ENCODE results near the gene ROR2. TPM values are rescaled to one million over a fixed set of nuclear protein-coding genes. Genes with fewer than 3 reads are reported as not detected.

Gene ROR2
- total and polyA plus RNA-seq, 2 of the 13 experiments (the other 11 are each of a cell fraction or from before 2014, with no cell fraction given): not detected

DNA sequence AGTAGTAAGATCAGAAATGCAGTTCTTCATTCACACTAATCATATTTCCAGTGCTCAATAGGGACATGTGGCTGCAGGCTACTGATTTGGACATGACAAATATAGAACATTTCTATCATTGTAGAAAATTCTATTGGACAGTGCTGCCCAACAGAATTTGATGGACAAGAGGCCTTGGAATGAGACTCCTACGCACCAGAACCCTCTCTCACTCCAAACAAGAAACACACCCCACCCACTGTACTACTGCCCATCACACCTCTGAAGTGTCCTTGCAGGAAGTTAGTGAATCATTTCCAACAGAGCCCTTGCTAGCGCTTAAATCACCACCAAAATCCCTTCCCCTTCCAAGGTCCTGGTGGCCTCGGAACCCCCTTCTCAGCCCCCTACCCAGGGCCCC lies 66.5 kb downstream of the ROR2 start (continued):
- TF ChIP-seq ZNF383 (CRISPR knock-in tag; IDR thresholded peaks at IDR 0.05; ENCODE audit: borderline replicate concordance) (no peak), TEAD2 (CRISPR knock-in tag; IDR thresholded peaks at IDR 0.05) (no peak)
- TF ChIP-seq, protein P1, sequence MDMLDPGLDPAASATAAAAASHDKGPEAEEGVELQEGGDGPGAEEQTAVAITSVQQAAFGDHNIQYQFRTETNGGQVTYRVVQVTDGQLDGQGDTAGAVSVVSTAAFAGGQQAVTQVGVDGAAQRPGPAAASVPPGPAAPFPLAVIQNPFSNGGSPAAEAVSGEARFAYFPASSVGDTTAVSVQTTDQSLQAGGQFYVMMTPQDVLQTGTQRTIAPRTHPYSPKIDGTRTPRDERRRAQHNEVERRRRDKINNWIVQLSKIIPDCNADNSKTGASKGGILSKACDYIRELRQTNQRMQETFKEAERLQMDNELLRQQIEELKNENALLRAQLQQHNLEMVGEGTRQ (IDR thresholded peaks at IDR 0.05; ENCODE audit: low read depth, low read length): no peak
- TF ChIP-seq, protein P1 (CRISPR knock-in tag; IDR thresholded peaks at IDR 0.05; ENCODE audit: borderline replicate concordance): no peak

DNA sequence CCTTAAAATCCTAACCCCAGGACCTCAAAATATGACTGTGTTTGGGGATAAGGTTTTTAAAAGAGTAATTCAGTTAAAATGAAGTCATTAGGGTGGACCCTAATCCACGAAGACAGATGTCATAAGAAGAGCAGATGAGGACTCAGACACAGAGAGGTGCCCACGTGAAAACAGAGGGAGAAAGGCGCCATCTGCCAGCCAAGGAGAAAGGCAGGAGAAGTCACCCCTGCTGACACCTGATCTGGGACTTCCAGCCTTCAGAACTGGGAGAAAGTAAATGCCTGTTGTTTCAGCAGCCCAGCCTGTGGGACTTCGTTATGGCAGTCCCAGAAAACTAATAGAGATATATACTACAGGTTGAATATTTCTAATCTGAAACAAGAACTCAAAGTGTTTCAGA lies 67.4 kb downstream of the ROR2 start:
- Histone ChIP-seq H4K20me1 (ENCODE audit: insufficient read depth, low read length) (no peaks in the 10 kb centered on the region), H3K27me3 (ENCODE audit: control insufficient read depth in 1 of 2, insufficient read depth in 2 of 2, low read length in 2 of 2) (peaks cover 0 to 25% of the 10 kb centered on the region in 2 experiments; a peak in 3 of 5 replicates), H2AFZ (ENCODE audit: low read length) (no peak overlapping the region), H3K4me2 (ENCODE audit: low read depth, low read length) (no peak overlapping the region), H3K4me3 (replicated peaks in 1 of 3; ENCODE audit: insufficient read depth in 1 of 3, low read depth in 2 of 3, low read length in 3 of 3) (no peak overlapping the region), H3K9me3 (ENCODE audit: low read length) (no peaks in the 10 kb centered on the region), H3K79me2 (ENCODE audit: insufficient read depth, low read length) (no peaks in the 10 kb centered on the region), H3K27ac (ENCODE audit: extremely low read length, insufficient read depth, low read length) (no peak overlapping the region), H3K4me1 (ENCODE audit: insufficient read depth, low read length) (peaks cover 23% of the 10 kb centered on the region), H3K36me3 (replicated peaks in 1 of 2; ENCODE audit: control insufficient read depth in 1 of 2, insufficient read depth in 2 of 2, low read length in 2 of 2) (no peaks in the 10 kb centered on the region), H3K9ac (ENCODE audit: insufficient read depth, low read depth, low read length) (no peak overlapping the region)
- no peak for DNase-seq (ENCODE audit: low spot score)
- no peak for FAIRE-seq
- ChIA-PET POLR2A (no interaction called here), CTCF (ENCODE audit: low intra/inter-chr PET ratio, low total read pairs) (no interaction called here)
- intact Hi-C loops (cut with micrococcal nuclease; ENCODE audit: unreplicated experiment): no loop called here
- 4% methylated on average over 4 of the region's 4 CpGs for WGBS (ENCODE audit: low lambda C conversion rate)
- ATAC-seq: no peak
- no TSS peak for BruUV-seq (replicated peaks)
- TF ChIP-seq RARG (CRISPR knock-in tag; IDR thresholded peaks at IDR 0.05; ENCODE audit: low read depth): no peak
- no peak for TF ChIP-seq PCBP2 (optimal IDR thresholded peaks at IDR 0.05; ENCODE audit: low read depth, low read length, poor library complexity, severe bottlenecking)
- TF ChIP-seq, protein P2, sequence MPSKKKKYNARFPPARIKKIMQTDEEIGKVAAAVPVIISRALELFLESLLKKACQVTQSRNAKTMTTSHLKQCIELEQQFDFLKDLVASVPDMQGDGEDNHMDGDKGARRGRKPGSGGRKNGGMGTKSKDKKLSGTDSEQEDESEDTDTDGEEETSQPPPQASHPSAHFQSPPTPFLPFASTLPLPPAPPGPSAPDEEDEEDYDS (CRISPR knock-in tag; IDR thresholded peaks at IDR 0.05): no peak
- TF ChIP-seq SIX4 (CRISPR knock-in tag; IDR thresholded peaks at IDR 0.05): no peak
- no peak for TF ChIP-seq JUN (CRISPR knock-in tag; IDR thresholded peaks at IDR 0.05)
- TF ChIP-seq XRCC5 (optimal IDR thresholded peaks at IDR 0.05; ENCODE audit: low read length): no peak
- TF ChIP-seq KDM1A (CRISPR knock-in tag; IDR thresholded peaks at IDR 0.05): no peak
- TF ChIP-seq SALL2 (CRISPR knock-in tag; IDR thresholded peaks at IDR 0.05): no peak
- TF ChIP-seq HOXA9 (CRISPR knock-in tag; IDR thresholded peaks at IDR 0.05; ENCODE audit: borderline replicate concordance): no peak
- no peak for TF ChIP-seq SP5 (CRISPR knock-in tag; IDR thresholded peaks at IDR 0.05; ENCODE audit: borderline replicate concordance, low read depth)
- TF ChIP-seq PHF8 (CRISPR knock-in tag; IDR thresholded peaks at IDR 0.05): no peak
- no peak for TF ChIP-seq ZNF138 (CRISPR knock-in tag; IDR thresholded peaks at IDR 0.05; ENCODE audit: low read depth)
- TF ChIP-seq ZNF747 (CRISPR knock-in tag; IDR thresholded peaks at IDR 0.05; ENCODE audit: borderline replicate concordance): no peak
- TF ChIP-seq FOXJ3 (CRISPR knock-in tag; IDR thresholded peaks at IDR 0.05; ENCODE audit: borderline replicate concordance): no peak
- no peak for TF ChIP-seq ZNF446 (CRISPR knock-in tag; IDR thresholded peaks at IDR 0.05)
- TF ChIP-seq RFX3 (CRISPR knock-in tag; IDR thresholded peaks at IDR 0.05): no peak
- in situ Hi-C loops (cut with HindIII; ENCODE audit: extremely low pct_ligation_motif_present, low pct_unique_long_range_greater_than_20kb): no loop called here
